H9 (cell line): ENCODE measurements around the gene MYBPC2. TPM values are rescaled to one million over a fixed set of nuclear protein-coding genes. Genes with fewer than 3 reads are reported as not detected.

Experiments
- DNase-seq: peaks from one replicate; pipeline ENCODE4 v3.0.0-alpha.2; 2017
- H2AFZ ChIP-seq: one replicate; pipeline ENCODE4 v1.6.1; 2013; ENCODE audit warnings: mild to moderate bottlenecking, low read length, control low read depth, moderate library complexity
- H2AK5ac ChIP-seq: 2 replicates; pipeline ENCODE4 v1.6.1; 2013; ENCODE audit warnings: low read length, control low read depth, mixed read lengths; ENCODE audit not compliant: insufficient read length
- H2BK120ac ChIP-seq: one replicate; pipeline ENCODE4 v1.6.1; 2013; ENCODE audit warnings: low read depth, mild to moderate bottlenecking, low read length, control low read depth, inconsistent platforms; ENCODE audit not compliant: poor library complexity, severe bottlenecking
- H2BK12ac ChIP-seq: 2 replicates; pipeline ENCODE4 v1.6.1; 2013; ENCODE audit warnings: low read length, control low read depth, mixed read lengths, low read depth; ENCODE audit not compliant: insufficient read length
- H2BK15ac ChIP-seq: 2 replicates; pipeline ENCODE4 v1.6.1; 2013; ENCODE audit warnings: low read depth, low read length, control low read depth
- H2BK20ac ChIP-seq: one replicate; pipeline ENCODE4 v1.6.1; 2013; ENCODE audit warnings: low read depth, mild to moderate bottlenecking, low read length, control low read depth, inconsistent platforms; ENCODE audit not compliant: poor library complexity, severe bottlenecking
- H2BK5ac ChIP-seq: 2 replicates; pipeline ENCODE4 v1.6.1; 2013; ENCODE audit warnings: low read length, control low read depth, mixed read lengths; ENCODE audit not compliant: insufficient read length
- H3K14ac ChIP-seq: 2 replicates; pipeline ENCODE4 v1.6.1; 2013; ENCODE audit warnings: low read length, control low read depth; ENCODE audit not compliant: insufficient read depth
- H3K18ac ChIP-seq: 2 replicates; pipeline ENCODE4 v1.6.1; 2013; ENCODE audit warnings: low read depth, mild to moderate bottlenecking, mixed read lengths, low read length, control low read depth; ENCODE audit not compliant: insufficient read length
- H3K23ac ChIP-seq: 2 replicates; pipeline ENCODE4 v1.6.1; 2013; ENCODE audit warnings: low read length, control low read depth, mixed read lengths, low read depth; ENCODE audit not compliant: insufficient read length
- H3K23me2 ChIP-seq: 2 replicates; pipeline ENCODE4 v1.6.1; 2013; ENCODE audit warnings: low read depth, mild to moderate bottlenecking, mixed read lengths, low read length, control low read depth; ENCODE audit not compliant: insufficient read length, poor library complexity, severe bottlenecking
- H3K27ac ChIP-seq: 2 replicates; pipeline ENCODE4 v1.5.1; 2013; ENCODE audit warnings: low read length, control low read depth, mixed read lengths, low read depth; ENCODE audit not compliant: insufficient read length
- H3K27me3 ChIP-seq: 2 replicates; pipeline ENCODE4 v1.6.1; 2013; ENCODE audit warnings: low read length, control low read depth, inconsistent platforms; ENCODE audit not compliant: insufficient read depth
- H3K4ac ChIP-seq: 2 replicates; pipeline ENCODE4 v1.6.1; 2013; ENCODE audit warnings: low read depth, mild to moderate bottlenecking, control low read depth, inconsistent platforms, low read length, moderate library complexity
- H3K4me1 ChIP-seq: 2 replicates; pipeline ENCODE4 v1.6.1; 2013; ENCODE audit warnings: low read length, control low read depth, inconsistent platforms; ENCODE audit not compliant: insufficient read depth
- H3K4me2 ChIP-seq: 2 replicates; pipeline ENCODE4 v1.6.1; 2013; ENCODE audit warnings: low read length, control low read depth, mixed read lengths; ENCODE audit not compliant: insufficient read length, insufficient read depth
- H3K56ac ChIP-seq: 2 replicates; pipeline ENCODE4 v1.6.1; 2013; ENCODE audit warnings: low read depth, mild to moderate bottlenecking, mixed read lengths, low read length, control low read depth; ENCODE audit not compliant: insufficient read length
- H3K79me1 ChIP-seq: 2 replicates; pipeline ENCODE4 v1.6.1; 2013; ENCODE audit warnings: low read depth, mild to moderate bottlenecking, moderate library complexity, low read length, control low read depth, inconsistent platforms; ENCODE audit not compliant: insufficient read depth, poor library complexity, severe bottlenecking
- H3K79me2 ChIP-seq: 2 replicates; pipeline ENCODE4 v1.6.1; 2013; ENCODE audit warnings: low read length, control low read depth, inconsistent platforms; ENCODE audit not compliant: insufficient read depth
- H3K9ac ChIP-seq: 2 replicates; pipeline ENCODE4 v1.6.1; 2013; ENCODE audit warnings: low read length, control low read depth, mixed read lengths; ENCODE audit not compliant: insufficient read length; ENCODE audit errors: extremely low read depth
- H3K9me3 ChIP-seq: one replicate; pipeline ENCODE4 v1.6.1; 2013; ENCODE audit warnings: low read depth, low read length, inconsistent platforms; ENCODE audit not compliant: control insufficient read depth
- H3T11ph ChIP-seq: one replicate; pipeline ENCODE4 v1.6.1; 2013; ENCODE audit warnings: mild to moderate bottlenecking, low read length, control low read depth, inconsistent platforms
- H4K20me1 ChIP-seq: one replicate; pipeline ENCODE4 v1.6.1; 2013; ENCODE audit not compliant: control insufficient read depth, insufficient read length, insufficient read depth
- H4K5ac ChIP-seq: 2 replicates; pipeline ENCODE4 v1.6.1; 2013; ENCODE audit warnings: low read depth, mild to moderate bottlenecking, mixed read lengths, low read length, control low read depth; ENCODE audit not compliant: insufficient read length
- H4K8ac ChIP-seq: replicated peaks from 2 replicates; pipeline ENCODE4 v1.6.1; 2013; ENCODE audit warnings: low read length, control low read depth, mixed read lengths, low read depth; ENCODE audit not compliant: insufficient read length
- H4K91ac ChIP-seq: 2 replicates; pipeline ENCODE4 v1.6.1; 2013; ENCODE audit warnings: low read depth, mild to moderate bottlenecking, moderate library complexity, mixed read lengths, low read length, control low read depth; ENCODE audit not compliant: insufficient read length
- H3K27ac Mint-ChIP-seq, 3 experiments: 2 replicates in 2 of 3; 3 replicates in 1 of 3; pipeline ENCODE4 v1.8.0; 2020 to 2021; ENCODE audit warnings: mixed read lengths in 3 of 3, mild to moderate bottlenecking in 1 of 3, moderate library complexity in 1 of 3
- H3K27me3 Mint-ChIP-seq: 2 replicates; pipeline ENCODE4 v1.8.0; 2021; ENCODE audit warnings: low read depth, mild to moderate bottlenecking, moderate library complexity, mixed read lengths
- H3K36me3 Mint-ChIP-seq, 3 experiments: 2 replicates in 2 of 3; 3 replicates in 1 of 3; pipeline ENCODE4 v1.8.0; 2020 to 2021; ENCODE audit warnings: low read depth in 3 of 3, mixed read lengths in 3 of 3; ENCODE audit not compliant: insufficient read depth in 1 of 3
- H3K4me1 Mint-ChIP-seq, 2 experiments: 2 replicates each; pipeline ENCODE4 v1.8.0; 2020; ENCODE audit warnings: mixed read lengths in 2 of 2
- H3K4me3 Mint-ChIP-seq, 2 experiments: 2 replicates in 1 of 2; 3 replicates in 1 of 2; pipeline ENCODE4 v1.8.0; 2020 to 2021; ENCODE audit warnings: mild to moderate bottlenecking in 2 of 2, mixed read lengths in 2 of 2, moderate library complexity in 1 of 2
- H3K9me3 Mint-ChIP-seq, 2 experiments: 2 replicates in 1 of 2; 3 replicates in 1 of 2; pipeline ENCODE4 v1.8.0; 2020; ENCODE audit warnings: mild to moderate bottlenecking in 2 of 2, mixed read lengths in 2 of 2, moderate library complexity in 1 of 2
- CTCF ChIP-seq: fragments of 200-600 bp; sonication (generic); conservative IDR thresholded peaks from 3 replicates; pipeline ENCODE4 v1.8.0; 2021; ENCODE audit warnings: antibody characterized with exemption, mild to moderate bottlenecking
- WGBS: extraction: QIAGEN DNeasy Blood & Tissue Kit; methylation state at CpG from one replicate; pipeline ENCODE4 v1.1.7; 2013; ENCODE audit warnings: missing lambda C conversion rate, low lambda C conversion rate, mixed read lengths; ENCODE audit not compliant: insufficient read length; ENCODE audit errors: extremely low coverage; 5-methylcytosine and 5-hydroxymethylcytosine counted together
- total RNA-seq: library from RNA; stranded (reverse); gene quantifications from 2 replicates; pipeline ENCODE4 v1.2.1, GENCODE V29; 2021

MYBPC2 gene
- total RNA-seq, 1 experiment from 2014 or later = 4.9 TPM

DNA sequence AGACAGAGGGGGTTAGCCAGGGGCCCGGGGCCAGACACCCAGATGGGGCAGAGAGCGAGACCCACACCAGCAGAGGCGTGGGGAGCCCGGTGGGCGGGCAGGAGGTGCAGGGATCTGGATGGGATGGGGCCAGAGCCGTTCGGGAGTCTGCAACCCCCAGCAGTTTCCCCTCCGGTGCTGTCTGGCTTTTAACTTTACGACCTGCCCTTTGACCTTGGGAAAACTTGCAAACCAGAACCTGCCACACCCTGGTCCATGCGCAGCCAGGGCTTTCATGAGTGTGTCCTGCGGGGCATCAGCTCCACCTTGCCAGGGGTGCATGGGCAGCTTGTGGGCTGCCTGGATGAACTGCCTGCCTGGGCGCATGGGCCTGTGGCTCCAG is 68.5 kb downstream of the MYBPC2 start:
- Histone ChIP-seq H3K18ac (no peak overlapping the region), H2BK15ac (no peak overlapping the region), H3K23ac (no peak overlapping the region), H2BK5ac (no peak overlapping the region), H4K5ac (no peak overlapping the region), H4K20me1 (no peaks in the 10 kb centered on the region), H3K4ac (no peak overlapping the region), H4K91ac (no peak overlapping the region), H3T11ph (no peak overlapping the region), H3K79me2 (no peaks in the 10 kb centered on the region), H2BK20ac (no peak overlapping the region), H3K23me2 (peaks cover 3% of the 10 kb centered on the region), H3K14ac (no peak overlapping the region; the same call in 1 of the 2 replicates), H3K4me1 (no peaks in the 10 kb centered on the region), H3K56ac (no peak overlapping the region), H3K27me3 (peaks cover 20% of the 10 kb centered on the region; the same call in 1 of the 2 replicates), H2AFZ (no peak overlapping the region), H2BK120ac (no peak overlapping the region), H2AK5ac (no peak overlapping the region), H4K8ac (no peak overlapping the region), H2BK12ac (no peak overlapping the region), H3K27ac (no peak overlapping the region), H3K9ac (no peak overlapping the region), H3K79me1 (no peaks in the 10 kb centered on the region), H3K4me2 (no peak overlapping the region), H3K9me3 (no peaks in the 10 kb centered on the region)
- TF ChIP-seq CTCF = no peak
- peaks cover 2 to 9% of the 10 kb centered on the region in 2 experiments; a peak in 3 of 4 replicates for H3K4me1 Mint-ChIP-seq
- no peaks in the 10 kb centered on the region for H3K9me3 Mint-ChIP-seq
- WGBS = no CpG with 5 or more reads among the region's 12 CpGs
- no peak overlapping the region for H3K27ac Mint-ChIP-seq
- peaks cover 18% of the 10 kb centered on the region for H3K27me3 Mint-ChIP-seq
- no peaks in the 10 kb centered on the region; a peak in 2 of 7 replicates for H3K36me3 Mint-ChIP-seq
- 0 out of 5 replicates have a peak overlapping the region, but pooled peaks of 1 of the 2 experiments have one; percentile 4 for H3K4me3 Mint-ChIP-seq
- DNase-seq = no peak
